Neural cell (in vitro differentiated cells): ENCODE results near the gene FUS. TPM values are rescaled to one million over a fixed set of nuclear protein-coding genes. Genes with fewer than 3 reads are reported as not detected.

Experiments used
- H2AFZ ChIP-seq: fragments of 200-600, 300-800 bp; sonication (generic), shearing (Covaris generic); 2 replicates; pipeline ENCODE4 v1.6.0; 2014; ENCODE audit warnings: low read depth, mild to moderate bottlenecking, antibody characterized with exemption, low read length, moderate library complexity
- H3F3A ChIP-seq: fragments of 200-600 bp; shearing (Covaris generic); 2 replicates; pipeline ENCODE4 v1.6.1; 2016; ENCODE audit warnings: mild to moderate bottlenecking, moderate library complexity, mixed read lengths, antibody characterized with exemption, low read length; ENCODE audit not compliant: insufficient read depth, poor library complexity, severe bottlenecking
- H3K27ac ChIP-seq: fragments of 200-600, 300-800 bp; sonication (generic), shearing (Covaris generic); 2 replicates; pipeline ENCODE4 v1.5.1; 2014; ENCODE audit warnings: mild to moderate bottlenecking, low read length, moderate library complexity
- H3K27me3 ChIP-seq: fragments of 300-800, 200-600 bp; sonication (generic), shearing (Covaris generic); 2 replicates; pipeline ENCODE4 v1.6.0; 2014; ENCODE audit warnings: mild to moderate bottlenecking, low read depth, low read length, moderate library complexity; ENCODE audit not compliant: insufficient read depth
- H3K36me3 ChIP-seq: fragments of 300-800, 200-600 bp; sonication (generic), shearing (Covaris generic); 2 replicates; pipeline ENCODE4 v1.5.1; 2014; ENCODE audit warnings: mild to moderate bottlenecking, antibody characterized with exemption, low read length, moderate library complexity; ENCODE audit not compliant: insufficient read depth
- H3K4me2 ChIP-seq: fragments of 300-800, 200-600 bp; sonication (generic), shearing (Covaris generic); 2 replicates; pipeline ENCODE4 v1.6.0; 2014; ENCODE audit warnings: mild to moderate bottlenecking, low read length
- H3K4me3 ChIP-seq: fragments of 300-800, 200-600 bp; sonication (generic), shearing (Covaris generic); 2 replicates; pipeline ENCODE4 v1.5.1; 2014; ENCODE audit warnings: mild to moderate bottlenecking, low read length, moderate library complexity
- H3K79me2 ChIP-seq: fragments of 200-600 bp; shearing (Covaris generic); replicated peaks from 2 replicates; pipeline ENCODE4 v1.6.0; 2014; ENCODE audit warnings: mild to moderate bottlenecking, low read length, moderate library complexity; ENCODE audit not compliant: insufficient read depth
- H3K9ac ChIP-seq: fragments of 300-800, 200-600 bp; sonication (generic), shearing (Covaris generic); 2 replicates; pipeline ENCODE4 v1.6.1; 2016; ENCODE audit warnings: mild to moderate bottlenecking, low read length, mixed read lengths
- H3K9me2 ChIP-seq: fragments of 200-600 bp; shearing (Covaris generic); 2 replicates; pipeline ENCODE4 v1.6.1; 2016; ENCODE audit warnings: mild to moderate bottlenecking, low read length, mixed read lengths; ENCODE audit not compliant: insufficient read depth
- H3K9me3 ChIP-seq: fragments of 200-600, 300-800 bp; sonication (generic), shearing (Covaris generic); 2 replicates; pipeline ENCODE4 v1.6.1; 2016; ENCODE audit warnings: mild to moderate bottlenecking, mixed run types, low read length, moderate library complexity, mixed read lengths
- H4K20me1 ChIP-seq: fragments of 200-600 bp; shearing (Covaris generic); 2 replicates; pipeline ENCODE4 v1.6.1; 2016; ENCODE audit warnings: mild to moderate bottlenecking, mixed run types; ENCODE audit not compliant: insufficient read depth
- EP300 ChIP-seq: fragments of 450-650 bp; conservative IDR thresholded peaks from 2 replicates; pipeline ENCODE4 v1.6.1; 2014; ENCODE audit warnings: antibody characterized with exemption, mild to moderate bottlenecking, moderate library complexity; ENCODE audit not compliant: poor library complexity, severe bottlenecking
- EZH2 ChIP-seq: fragments of 200-600, 300-800 bp; shearing (Covaris generic), sonication (generic); IDR thresholded peaks from 2 replicates; pipeline ENCODE4 v1.6.1; 2014; ENCODE audit warnings: antibody characterized with exemption, low read length, borderline replicate concordance, mild to moderate bottlenecking; ENCODE audit not compliant: insufficient read depth, poor library complexity, severe bottlenecking
- MXI1 ChIP-seq: fragments of 450-650 bp; conservative IDR thresholded peaks from 2 replicates; pipeline ENCODE4 v1.6.1; 2014; ENCODE audit warnings: antibody characterized with exemption, mild to moderate bottlenecking; ENCODE audit not compliant: poor library complexity, severe bottlenecking
- POLR2AphosphoS5 ChIP-seq: IDR thresholded peaks from 2 replicates; pipeline ENCODE4 v1.6.1; 2012
- RAD21 ChIP-seq: fragments of 450-650 bp; conservative IDR thresholded peaks from 2 replicates; pipeline ENCODE4 v1.6.1; 2014; ENCODE audit warnings: antibody characterized with exemption, mild to moderate bottlenecking, moderate library complexity
- SMC3 ChIP-seq: fragments of 450-650 bp; conservative IDR thresholded peaks from 2 replicates; pipeline ENCODE4 v1.6.1; 2014; ENCODE audit warnings: antibody characterized with exemption, mild to moderate bottlenecking, moderate library complexity; ENCODE audit not compliant: poor library complexity
- TAF1 ChIP-seq: IDR thresholded peaks from 2 replicates; pipeline ENCODE4 v1.6.1; 2012; ENCODE audit warnings: low read depth
- polyA plus RNA-seq: library from polyadenylated mRNA; depleted of rRNA; stranded (reverse); fragments of >200 nt; gene quantifications from 2 replicates; pipeline ENCODE4 v1.2.3, GENCODE V29; 2014
- TF ChIP-seq, protein P1 (sequence below): fragments of 450-650 bp; IDR thresholded peaks from 2 replicates; pipeline ENCODE4 v1.5.1; 2014; ENCODE audit warnings: antibody characterized with exemption, mild to moderate bottlenecking, moderate library complexity; ENCODE audit not compliant: poor library complexity, severe bottlenecking
- TF ChIP-seq, protein P2 (sequence below): IDR thresholded peaks from 2 replicates; pipeline ENCODE4 v1.6.1; 2012; ENCODE audit warnings: borderline replicate concordance

Gene FUS
- polyA plus RNA-seq, 1 donor from 2014 or later, result 54.3 TPM

DNA sequence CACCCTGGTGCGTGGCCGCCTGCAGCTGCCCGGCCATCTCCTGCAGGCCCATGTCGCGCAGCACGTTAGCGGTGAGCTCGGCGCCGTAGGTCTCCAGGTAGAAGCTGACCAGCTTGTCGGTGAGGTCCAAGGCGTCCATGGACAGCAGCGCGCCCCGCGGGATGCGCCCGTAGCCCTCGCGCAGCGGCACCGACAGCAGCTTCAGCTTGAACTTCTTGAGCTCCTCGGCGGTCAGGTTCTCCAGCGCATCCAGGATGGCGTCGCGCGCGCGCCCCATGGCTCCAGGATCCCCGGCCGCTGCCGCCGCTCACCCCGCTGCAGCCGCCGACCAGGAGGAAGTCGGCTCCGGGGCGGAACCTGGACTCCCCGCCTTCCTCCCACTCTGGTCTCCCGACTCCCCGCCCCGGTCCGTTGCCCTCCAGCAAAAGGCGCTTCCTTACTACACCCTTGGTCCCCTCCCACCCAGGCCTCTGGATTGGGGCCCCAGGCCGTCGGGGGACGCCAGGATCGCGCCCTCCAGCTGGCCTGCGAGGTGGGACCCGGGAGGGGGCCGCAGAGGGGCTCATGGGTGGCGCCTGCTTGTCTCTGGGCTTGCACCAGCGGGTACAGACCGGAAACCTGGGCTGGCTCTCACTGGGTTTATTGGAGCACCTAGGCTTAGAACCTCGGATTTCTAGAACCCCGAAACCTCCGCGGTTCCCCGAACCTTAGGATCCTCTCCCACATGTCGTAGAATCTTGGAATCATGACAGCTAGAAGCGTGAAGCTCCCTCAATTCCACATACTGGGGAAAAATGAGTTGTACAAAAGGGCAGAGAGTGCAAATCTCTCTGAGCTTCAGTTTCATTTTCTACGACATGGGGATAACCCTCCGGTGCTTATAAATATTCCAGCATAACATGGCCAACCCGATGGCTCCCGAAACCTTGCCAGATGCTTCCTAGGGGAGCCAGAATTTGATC lies 22.8 kb downstream of the FUS start, which contains the start of gene PYCARD:
Gene PYCARD, minus strand, starts transcription at position 347 of the 962 bp plus-strand sequence. Its CDS starts 70 bp downstream, at position 277.
- H3K4me3 ChIP-seq, result peak within 1 kb of the TSS; percentile 21

DNA sequence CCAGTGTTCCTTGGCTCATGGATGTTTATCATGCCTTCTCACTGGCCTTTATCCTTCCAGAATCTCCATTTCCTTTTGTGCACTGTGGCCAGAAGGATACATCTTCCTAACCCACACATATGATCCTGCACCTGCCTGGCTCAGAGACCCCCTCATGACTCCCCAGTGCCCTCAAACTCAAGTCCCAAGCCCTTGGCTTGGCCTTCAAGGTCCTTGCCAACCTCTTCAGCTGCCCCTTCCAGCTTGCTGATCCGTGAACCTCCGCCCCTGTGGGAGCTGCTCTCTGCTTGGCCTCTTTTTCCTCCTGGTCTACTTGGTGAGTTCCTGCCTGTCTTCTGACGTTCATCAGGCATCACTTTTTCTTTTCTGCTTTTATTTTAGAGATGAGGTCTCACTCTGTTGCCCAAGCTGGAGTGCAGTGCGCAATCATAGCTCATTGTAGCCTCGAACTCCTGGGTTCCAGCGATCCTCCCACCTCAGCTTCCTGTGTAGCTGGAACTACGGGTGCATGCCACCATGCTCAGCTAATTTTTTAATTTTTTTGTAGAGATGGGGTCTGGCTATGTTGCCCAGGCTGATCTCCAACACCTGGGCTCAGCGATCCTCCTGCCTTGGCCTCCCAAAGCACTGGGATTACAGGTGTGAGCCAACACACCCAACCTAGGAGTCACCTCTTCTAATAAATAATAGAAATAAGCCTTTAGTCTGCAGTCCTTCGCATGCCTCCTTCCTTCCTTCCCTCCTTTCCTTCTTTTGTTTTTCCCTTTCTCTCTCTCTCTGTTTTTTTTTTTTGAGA lies 25.1 kb downstream of the FUS start:
- Histone ChIP-seq H3K4me3 (no peak overlapping the region), H3K79me2 (no peaks in the 10 kb centered on the region), H3K4me2 (no peak overlapping the region), H3K27me3 (peaks cover 27% of the 10 kb centered on the region), H3K9me3 (no peaks in the 10 kb centered on the region), H3K9me2 (no peaks in the 10 kb centered on the region), H3K36me3 (no peaks in the 10 kb centered on the region), H4K20me1 (no peaks in the 10 kb centered on the region), H2AFZ (no peak overlapping the region), H3K27ac (no peak overlapping the region), H3K9ac (no peak overlapping the region), H3F3A (no peaks in the 10 kb centered on the region)
- TF ChIP-seq TAF1, result no peak

More for the DNA sequence above, 22.8 kb downstream of the FUS start, which contains the start of gene PYCARD:
- Histone ChIP-seq H3K9me2 (no peaks in the 10 kb centered on the region), H4K20me1 (no peaks in the 10 kb centered on the region), H3K27ac (no peak within 1 kb of the TSS), H3K4me2 (no peak within 1 kb of the TSS), H3K9me3 (no peaks in the 10 kb centered on the region), H3K36me3 (no peaks in the 10 kb centered on the region), H3K27me3 (peaks cover 27% of the 10 kb centered on the region), H3F3A (no peaks in the 10 kb centered on the region), H3K79me2 (no peaks in the 10 kb centered on the region), H2AFZ (no peak within 1 kb of the TSS), H3K9ac (no peak within 1 kb of the TSS)
- no peak for TF ChIP-seq SMC3
- no peak for TF ChIP-seq TAF1
- TF ChIP-seq MXI1, result no peak
- no peak for TF ChIP-seq POLR2AphosphoS5
- no peak for TF ChIP-seq EP300
- TF ChIP-seq RAD21, result no peak
- TF ChIP-seq, protein P1, sequence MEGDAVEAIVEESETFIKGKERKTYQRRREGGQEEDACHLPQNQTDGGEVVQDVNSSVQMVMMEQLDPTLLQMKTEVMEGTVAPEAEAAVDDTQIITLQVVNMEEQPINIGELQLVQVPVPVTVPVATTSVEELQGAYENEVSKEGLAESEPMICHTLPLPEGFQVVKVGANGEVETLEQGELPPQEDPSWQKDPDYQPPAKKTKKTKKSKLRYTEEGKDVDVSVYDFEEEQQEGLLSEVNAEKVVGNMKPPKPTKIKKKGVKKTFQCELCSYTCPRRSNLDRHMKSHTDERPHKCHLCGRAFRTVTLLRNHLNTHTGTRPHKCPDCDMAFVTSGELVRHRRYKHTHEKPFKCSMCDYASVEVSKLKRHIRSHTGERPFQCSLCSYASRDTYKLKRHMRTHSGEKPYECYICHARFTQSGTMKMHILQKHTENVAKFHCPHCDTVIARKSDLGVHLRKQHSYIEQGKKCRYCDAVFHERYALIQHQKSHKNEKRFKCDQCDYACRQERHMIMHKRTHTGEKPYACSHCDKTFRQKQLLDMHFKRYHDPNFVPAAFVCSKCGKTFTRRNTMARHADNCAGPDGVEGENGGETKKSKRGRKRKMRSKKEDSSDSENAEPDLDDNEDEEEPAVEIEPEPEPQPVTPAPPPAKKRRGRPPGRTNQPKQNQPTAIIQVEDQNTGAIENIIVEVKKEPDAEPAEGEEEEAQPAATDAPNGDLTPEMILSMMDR, result no peak
- TF ChIP-seq EZH2, result no peak
- TF ChIP-seq, protein P2, sequence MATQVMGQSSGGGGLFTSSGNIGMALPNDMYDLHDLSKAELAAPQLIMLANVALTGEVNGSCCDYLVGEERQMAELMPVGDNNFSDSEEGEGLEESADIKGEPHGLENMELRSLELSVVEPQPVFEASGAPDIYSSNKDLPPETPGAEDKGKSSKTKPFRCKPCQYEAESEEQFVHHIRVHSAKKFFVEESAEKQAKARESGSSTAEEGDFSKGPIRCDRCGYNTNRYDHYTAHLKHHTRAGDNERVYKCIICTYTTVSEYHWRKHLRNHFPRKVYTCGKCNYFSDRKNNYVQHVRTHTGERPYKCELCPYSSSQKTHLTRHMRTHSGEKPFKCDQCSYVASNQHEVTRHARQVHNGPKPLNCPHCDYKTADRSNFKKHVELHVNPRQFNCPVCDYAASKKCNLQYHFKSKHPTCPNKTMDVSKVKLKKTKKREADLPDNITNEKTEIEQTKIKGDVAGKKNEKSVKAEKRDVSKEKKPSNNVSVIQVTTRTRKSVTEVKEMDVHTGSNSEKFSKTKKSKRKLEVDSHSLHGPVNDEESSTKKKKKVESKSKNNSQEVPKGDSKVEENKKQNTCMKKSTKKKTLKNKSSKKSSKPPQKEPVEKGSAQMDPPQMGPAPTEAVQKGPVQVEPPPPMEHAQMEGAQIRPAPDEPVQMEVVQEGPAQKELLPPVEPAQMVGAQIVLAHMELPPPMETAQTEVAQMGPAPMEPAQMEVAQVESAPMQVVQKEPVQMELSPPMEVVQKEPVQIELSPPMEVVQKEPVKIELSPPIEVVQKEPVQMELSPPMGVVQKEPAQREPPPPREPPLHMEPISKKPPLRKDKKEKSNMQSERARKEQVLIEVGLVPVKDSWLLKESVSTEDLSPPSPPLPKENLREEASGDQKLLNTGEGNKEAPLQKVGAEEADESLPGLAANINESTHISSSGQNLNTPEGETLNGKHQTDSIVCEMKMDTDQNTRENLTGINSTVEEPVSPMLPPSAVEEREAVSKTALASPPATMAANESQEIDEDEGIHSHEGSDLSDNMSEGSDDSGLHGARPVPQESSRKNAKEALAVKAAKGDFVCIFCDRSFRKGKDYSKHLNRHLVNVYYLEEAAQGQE, result no peak
